Measurements from ENCODE around the gene SH2B3. TPM values are rescaled to one million over a fixed set of nuclear protein-coding genes. Genes with fewer than 3 reads are reported as not detected.
A peak's percentile ranks its signal among the peaks of the same experiment; 100 is the strongest.

Gene SH2B3
- total and polyA plus RNA-seq, 9 of the 15 experiments (the other 6 are each of a cell fraction or from before 2014, with no cell fraction given): 10.8 to 75.3 (median 37.4) TPM

- no peak for TF ChIP-seq TFE3 (CRISPR knock-in tag; IDR thresholded peaks at IDR 0.05)
- TF ChIP-seq ZNF143 (CRISPR knock-in tag; IDR thresholded peaks at IDR 0.05): no peak
- no peak for TF ChIP-seq E2F5 (CRISPR knock-in tag; IDR thresholded peaks at IDR 0.05)
- TF ChIP-seq SMARCA4 (IDR thresholded peaks at IDR 0.05): no peak
- TF ChIP-seq NCOA1 (IDR thresholded peaks at IDR 0.05; ENCODE audit: low read depth): no peak
- TF ChIP-seq CCNT2 (IDR thresholded peaks at IDR 0.05; ENCODE audit: borderline replicate concordance, extremely low read depth, insufficient read length, low read depth, low read length): peak; percentile 39
- TF ChIP-seq MEIS2 (IDR thresholded peaks at IDR 0.05; ENCODE audit: partially characterized antibody): peak; percentile 83
- TF ChIP-seq CHAMP1 (IDR thresholded peaks at IDR 0.05): no peak
- no peak for TF ChIP-seq HMG20A (CRISPR knock-in tag; conservative IDR thresholded peaks at IDR 0.05)
- no peak for TF ChIP-seq NR0B1 (IDR thresholded peaks at IDR 0.05; ENCODE audit: partially characterized antibody)
- no peak for TF ChIP-seq ZNF121 (CRISPR knock-in tag; conservative IDR thresholded peaks at IDR 0.05)
- TF ChIP-seq ZNF507 (tag; conservative IDR thresholded peaks at IDR 0.05): no peak
- no peak for TF ChIP-seq CSDE1 (IDR thresholded peaks at IDR 0.05)
- TF ChIP-seq IRF2 (CRISPR knock-in tag; IDR thresholded peaks at IDR 0.05): no peak
- TF ChIP-seq NCOA6 (IDR thresholded peaks at IDR 0.05): no peak
- no peak for TF ChIP-seq EZH2 (IDR thresholded peaks at IDR 0.05; ENCODE audit: borderline replicate concordance, low read depth, low read length)
- TF ChIP-seq ZBTB33 (CRISPR knock-in tag; IDR thresholded peaks at IDR 0.05): no peak
- no peak for TF ChIP-seq SMARCC2 (IDR thresholded peaks at IDR 0.05; ENCODE audit: low read depth)
- peak; percentile 94 for TF ChIP-seq TFAP4 (CRISPR knock-in tag; IDR thresholded peaks at IDR 0.05; ENCODE audit: borderline replicate concordance)
- TF ChIP-seq RBFOX2 (IDR thresholded peaks at IDR 0.05; ENCODE audit: low read depth, low read length): peak; percentile 71
Measured at GRCh38 chr12:111409780-111410430, 4.2 kb downstream of the SH2B3 start (continued).
